IMR-90 (cell line): ENCODE measurements around the gene MCF2L. TPM values are rescaled to one million over a fixed set of nuclear protein-coding genes. Genes with fewer than 3 reads are reported as not detected.

Source experiments
- ATAC-seq: fragments of 200-7000 bp; cut with Tn5 transposase; 2 replicates; pipeline ENCODE4 v1.9.1; 2020; ENCODE audit warnings: low read depth, mild to moderate bottlenecking, moderate library complexity
- BruUV-seq: library from RNA; stranded (reverse); fragments of 400-500 nt; replicated peaks from 2 replicates; lab custom pipeline; 2021; lab: Mats Ljungman, UMichigan
- CTCF ChIA-PET: fragments of 300-600 bp; formaldehyde crosslinking; extraction: SDS; loops from one replicate; lab custom pipeline; 2021; ENCODE audit warnings: antibody characterized with exemption; lab: Yijun Ruan, JAX
- POLR2A ChIA-PET: fragments of 300-600 bp; sonication (Branson Sonifier 250); formaldehyde crosslinking; loops from one replicate; lab custom pipeline; 2022; ENCODE audit warnings: antibody characterized with exemption; ENCODE audit not compliant: unreplicated experiment; lab: Charles Lee
- DNase-seq: peaks from one replicate; pipeline ENCODE4 v3.0.0; 2013
- H2AFZ ChIP-seq: replicated peaks from 2 replicates; pipeline ENCODE3; 2013; ENCODE audit warnings: low read length, mild to moderate bottlenecking; ENCODE audit not compliant: poor library complexity
- H2AK5ac ChIP-seq: 2 replicates; pipeline ENCODE4 v1.6.1; 2013; ENCODE audit warnings: low read depth, low read length, inconsistent platforms
- H2AK9ac ChIP-seq: replicated peaks from 2 replicates; pipeline ENCODE3; 2013; ENCODE audit warnings: mild to moderate bottlenecking, low read depth, low read length, moderate library complexity; ENCODE audit not compliant: poor library complexity
- H2BK120ac ChIP-seq: 2 replicates; pipeline ENCODE4 v1.6.1; 2013; ENCODE audit warnings: low read depth, low read length, inconsistent platforms
- H2BK15ac ChIP-seq: 3 replicates; pipeline ENCODE4 v1.6.1; 2013; ENCODE audit warnings: low read depth, low read length, inconsistent platforms
- H2BK20ac ChIP-seq: 2 replicates; pipeline ENCODE4 v1.6.1; 2013; ENCODE audit warnings: low read depth, mild to moderate bottlenecking, inconsistent platforms, low read length, moderate library complexity
- H2BK5ac ChIP-seq: 2 replicates; pipeline ENCODE4 v1.6.1; 2013; ENCODE audit warnings: mild to moderate bottlenecking, low read depth, low read length, inconsistent platforms; ENCODE audit not compliant: poor library complexity, severe bottlenecking
- H3K14ac ChIP-seq: replicated peaks from 2 replicates; pipeline ENCODE4 v1.6.1; 2013; ENCODE audit warnings: low read depth, low read length, inconsistent platforms
- H3K18ac ChIP-seq: 2 replicates; pipeline ENCODE4 v1.6.1; 2013; ENCODE audit warnings: low read depth, low read length, control low read depth
- H3K23ac ChIP-seq: 2 replicates; pipeline ENCODE4 v1.6.1; 2013; ENCODE audit warnings: low read depth, low read length, inconsistent platforms
- H3K27ac ChIP-seq: 2 replicates; pipeline ENCODE4 v1.5.1; 2013; ENCODE audit warnings: mild to moderate bottlenecking, control low read depth, low read length; ENCODE audit not compliant: insufficient read depth
- H3K27me3 ChIP-seq: 2 replicates; pipeline ENCODE4 v1.6.1; 2013; ENCODE audit warnings: low read length; ENCODE audit not compliant: control insufficient read depth, insufficient read depth
- H3K36me3 ChIP-seq: 2 replicates; pipeline ENCODE4 v1.6.1; 2013; ENCODE audit warnings: low read length, mixed read lengths; ENCODE audit not compliant: control insufficient read depth, insufficient read depth
- H3K4ac ChIP-seq: 2 replicates; pipeline ENCODE4 v1.6.1; 2013; ENCODE audit warnings: low read depth, low read length, inconsistent platforms
- H3K4me1 ChIP-seq: 2 replicates; pipeline ENCODE4 v1.6.1; 2013; ENCODE audit warnings: low read length, mixed read lengths; ENCODE audit not compliant: control insufficient read depth, insufficient read depth
- H3K4me2 ChIP-seq: 2 replicates; pipeline ENCODE4 v1.6.1; 2013; ENCODE audit warnings: low read depth, mild to moderate bottlenecking, control low read depth, low read length, moderate library complexity
- H3K4me3 ChIP-seq: 2 replicates; pipeline ENCODE4 v1.5.1; 2013; ENCODE audit warnings: low read depth, mild to moderate bottlenecking, control low read depth, low read length, moderate library complexity; ENCODE audit not compliant: insufficient read depth
- H3K56ac ChIP-seq: 2 replicates; pipeline ENCODE4 v1.6.1; 2013; ENCODE audit warnings: low read length, inconsistent platforms; ENCODE audit not compliant: insufficient read depth; ENCODE audit errors: extremely low read depth
- H3K79me1 ChIP-seq, 2 experiments: 2 replicates each; pipeline ENCODE4 v1.6.1; 2013; ENCODE audit warnings: low read length in 2 of 2, inconsistent platforms in 1 of 2, low read depth in 1 of 2
- H3K9ac ChIP-seq: 2 replicates; pipeline ENCODE4 v1.6.1; 2013; ENCODE audit warnings: low read depth, low read length, control low read depth
- H3K9me1 ChIP-seq: 2 replicates; pipeline ENCODE4 v1.6.1; 2013; ENCODE audit warnings: low read length, inconsistent platforms; ENCODE audit not compliant: insufficient read depth
- H3K9me3 ChIP-seq: 2 replicates; pipeline ENCODE4 v1.6.1; 2013; ENCODE audit warnings: low read length; ENCODE audit not compliant: control insufficient read depth, insufficient read depth
- H4K20me1 ChIP-seq: 2 replicates; pipeline ENCODE4 v1.6.1; 2013; ENCODE audit warnings: low read length, inconsistent platforms; ENCODE audit not compliant: insufficient read depth
- H4K5ac ChIP-seq: 2 replicates; pipeline ENCODE4 v1.6.1; 2013; ENCODE audit warnings: mild to moderate bottlenecking, low read depth, low read length, control low read depth
- H4K8ac ChIP-seq, 2 experiments: 2 replicates each; pipeline ENCODE4 v1.6.1; 2013; ENCODE audit warnings: low read depth in 2 of 2, low read length in 2 of 2, control low read depth in 1 of 2, inconsistent platforms in 1 of 2
- H4K91ac ChIP-seq: 2 replicates; pipeline ENCODE4 v1.6.1; 2013; ENCODE audit warnings: low read depth, low read length, inconsistent platforms; ENCODE audit not compliant: insufficient read depth
- CHD1 ChIP-seq: IDR thresholded peaks from 2 replicates; pipeline ENCODE4 v1.6.1; 2012; ENCODE audit warnings: low read depth, low read length, improper control_type of control experiment
- FOS ChIP-seq: fragments of 150-350 bp; IDR thresholded peaks from 2 replicates; pipeline ENCODE4 v1.6.1; 2016; ENCODE audit warnings: low read depth, low read length
- MAFK ChIP-seq: IDR thresholded peaks from 2 replicates; pipeline ENCODE4 v1.6.1; 2012; ENCODE audit warnings: low read depth, low read length, improper control_type of control experiment
- MAZ ChIP-seq: IDR thresholded peaks from 2 replicates; pipeline ENCODE4 v1.6.1; 2012; ENCODE audit warnings: low read depth, mild to moderate bottlenecking, low read length, improper control_type of control experiment, moderate library complexity, borderline replicate concordance
- MXI1 ChIP-seq: IDR thresholded peaks from 2 replicates; pipeline ENCODE4 v1.6.1; 2012; ENCODE audit warnings: low read depth, mild to moderate bottlenecking, low read length, moderate library complexity, borderline replicate concordance
- NFE2L2 ChIP-seq: fragments of 150-350 bp; IDR thresholded peaks from 2 replicates; pipeline ENCODE4 v1.6.1; 2016; ENCODE audit warnings: low read depth, mild to moderate bottlenecking, low read length
- POLR2A ChIP-seq: IDR thresholded peaks from 2 replicates; pipeline ENCODE4 v1.6.1; 2012; ENCODE audit warnings: mild to moderate bottlenecking, low read depth, low read length
- RAD21 ChIP-seq: IDR thresholded peaks from 2 replicates; pipeline ENCODE4 v1.6.1; 2012; ENCODE audit warnings: low read length, improper control_type of control experiment
- RFX5 ChIP-seq: IDR thresholded peaks from 2 replicates; pipeline ENCODE4 v1.8.0; 2012; ENCODE audit warnings: low read depth, mild to moderate bottlenecking, low read length, moderate library complexity
- WGBS, 2 experiments: methylation state at CpG; one replicate each; pipeline versions ENCODE4 v1.1.5 to v1.1.7; 2013; ENCODE audit warnings: missing lambda C conversion rate in 2 of 2; ENCODE audit not compliant: insufficient read length in 1 of 2; ENCODE audit errors: extremely low coverage in 2 of 2; 5-methylcytosine and 5-hydroxymethylcytosine counted together
- dilution Hi-C: fragments of 300-500 bp; cut with HindIII; formaldehyde crosslinking; loops from one replicate; pipeline ENCODE4 v1.14.3; 2018; ENCODE audit warnings: low sequenced_read_pairs; ENCODE audit not compliant: unreplicated experiment
- in situ Hi-C: fragments of 300-500 bp; cut with MboI; formaldehyde crosslinking; loops from 3 replicates; pipeline ENCODE4 v1.14.3; 2019; ENCODE audit warnings: low sequenced_read_pairs, inconsistent platforms, mixed read lengths
- intact Hi-C: fragments of 100-400 bp; cut with micrococcal nuclease; formaldehyde crosslinking; loops from 2 replicates; pipeline ENCODE4 v1.10.0; 2022
- polyA plus RNA-seq, 3 experiments: library from polyadenylated mRNA; depleted of rRNA; stranded (reverse); fragments of >200 nt; gene quantifications; 2 replicates each; pipeline ENCODE4 v1.2.3, GENCODE V29; 2012; ENCODE audit warnings: low replicate concordance in 1 of 3
- total RNA-seq: library from RNA; depleted of rRNA; stranded (reverse); fragments of >200 nt; gene quantifications from 2 replicates; pipeline ENCODE4 v1.2.3, GENCODE V29; 2012

Gene MCF2L
- total and polyA plus RNA-seq, 2 of the 4 experiments (the other 2 are of a cell fraction): 0.18 TPM; not detected in 1

GRCh38 chr13:113080361-113080831, 111.4 kb downstream of the MCF2L start:
- no peak overlapping the region for H2BK20ac ChIP-seq
- H4K20me1 ChIP-seq: no peaks in the 10 kb centered on the region
- in situ Hi-C loops: no loop called here
- no peak overlapping the region for H2AK5ac ChIP-seq
- H3K79me1 ChIP-seq: no peaks in the 10 kb centered on the region
- H3K27ac ChIP-seq: no peak overlapping the region
- H2BK120ac ChIP-seq: no peak overlapping the region
- no peak overlapping the region for H3K14ac ChIP-seq
- no peak overlapping the region for H3K23ac ChIP-seq
- no peak overlapping the region for H4K5ac ChIP-seq
- H3K4me1 ChIP-seq: no peaks in the 10 kb centered on the region; the same call in 1 of the 2 replicates
- H2AFZ ChIP-seq: no peak overlapping the region
- no peak overlapping the region for H4K8ac ChIP-seq
- H3K4me2 ChIP-seq: no peak overlapping the region
- H2BK5ac ChIP-seq: no peak overlapping the region
- CTCF ChIA-PET: no interaction called here
- no peak overlapping the region for H3K9ac ChIP-seq
- H3K9me3 ChIP-seq: no peaks in the 10 kb centered on the region; the same call in 1 of the 2 replicates
- intact Hi-C loops: no loop called here
- H3K4me3 ChIP-seq: no peak overlapping the region
- H3K18ac ChIP-seq: no peak overlapping the region
- ATAC-seq (no peak), DNase-seq (no peak)
- H3K9me1 ChIP-seq: no peaks in the 10 kb centered on the region
- peaks cover 34% of the 10 kb centered on the region for H3K27me3 ChIP-seq
- H2AK9ac ChIP-seq: no peak overlapping the region
- no peak for TF ChIP-seq POLR2A
- no peak for TF ChIP-seq NFE2L2
- TF ChIP-seq CHD1: no peak
- no peak for TF ChIP-seq MAFK
- TF ChIP-seq MXI1: no peak
- TF ChIP-seq FOS: no peak
- no peak for TF ChIP-seq RAD21
- no peak for TF ChIP-seq RFX5
- TF ChIP-seq MAZ: no peak
- 100% methylated on average over 1 of the region's 18 CpGs; no CpG with 5 or more reads in 1 of the 2 experiments for WGBS, 2 experiments
- H3K4ac ChIP-seq: no peak overlapping the region
- H2BK15ac ChIP-seq: no peak overlapping the region
- BruUV-seq: no TSS peak
- no peak overlapping the region for H3K56ac ChIP-seq
- H4K91ac ChIP-seq: no peak overlapping the region
- dilution Hi-C loops: no loop called here
- H3K36me3 ChIP-seq: no peaks in the 10 kb centered on the region
- POLR2A ChIA-PET: no interaction called here
